Endothelial cell of umbilical vein (primary cell): ENCODE measurements around the gene PLSCR1. TPM values are rescaled to one million over a fixed set of nuclear protein-coding genes. Genes with fewer than 3 reads are reported as not detected.

Experiments
- BruUV-seq: library from RNA; stranded (reverse); fragments of 400-500 nt; replicated peaks from 2 replicates; lab custom pipeline; 2021; lab: Mats Ljungman, UMichigan
- CTCF ChIA-PET: fragments of 300-600, 350-600 bp; sonication (Branson Sonifier 250); formaldehyde crosslinking; loops from one replicate; lab custom pipeline; 2021; ENCODE audit warnings: antibody characterized with exemption, inconsistent platforms; lab: Charles Lee
- POLR2A ChIA-PET: fragments of 300-600, 350-600 bp; sonication (Branson Sonifier 250); formaldehyde crosslinking; loops from one replicate; lab custom pipeline; 2021; ENCODE audit warnings: antibody characterized with exemption, inconsistent platforms; lab: Charles Lee
- DNase-seq: peaks from one replicate; pipeline ENCODE4 v3.0.0-alpha.2; 2011; ENCODE audit warnings: low read depth, low spot score
- FAIRE-seq: peaks from 2 replicates; lab custom pipeline; 2011; peaks lifted over from hg19 to GRCh38; lab: Jason Lieb, UNC
- H2AFZ ChIP-seq: 2 replicates; pipeline ENCODE4 v1.6.0; 2012; ENCODE audit warnings: low read depth, low read length, control low read depth, inconsistent platforms
- H3K27ac ChIP-seq: 2 replicates; pipeline ENCODE4 v1.5.1; 2011; ENCODE audit warnings: low read depth, mild to moderate bottlenecking, control low read depth, low read length, moderate library complexity; ENCODE audit not compliant: insufficient read depth
- H3K27me3 ChIP-seq, 2 experiments: 2 replicates each; pipeline versions ENCODE4 v1.6.0 to v1.6.1; 2011; ENCODE audit warnings: low read length in 2 of 2, mixed read lengths in 1 of 2; ENCODE audit not compliant: control insufficient read depth in 2 of 2, insufficient read depth in 2 of 2
- H3K36me3 ChIP-seq, 2 experiments: 2 replicates in 1 of 2; 3 replicates in 1 of 2; pipeline ENCODE4 v1.5.1; 2011; ENCODE audit warnings: low read length in 2 of 2, mild to moderate bottlenecking in 1 of 2, moderate library complexity in 1 of 2; ENCODE audit not compliant: control insufficient read depth in 2 of 2, insufficient read depth in 2 of 2; ENCODE audit errors: extremely low read depth in 1 of 2
- H3K4me1 ChIP-seq: 3 replicates; pipeline ENCODE4 v1.5.1; 2011; ENCODE audit warnings: mild to moderate bottlenecking, low read length; ENCODE audit not compliant: control insufficient read depth, insufficient read depth; ENCODE audit errors: extremely low read depth
- H3K4me2 ChIP-seq: 2 replicates; pipeline ENCODE4 v1.6.1; 2011; ENCODE audit warnings: low read length, control low read depth, mixed read lengths; ENCODE audit not compliant: insufficient read depth
- H3K4me3 ChIP-seq, 3 experiments: fragments of 200-600 bp in 1 of 3; sonication (generic), shearing (Covaris generic) in 1 of 3; replicated peaks in 1 of 3; 2 replicates each; pipeline ENCODE4 v1.5.1; 2011 to 2016; ENCODE audit warnings: control low read depth in 3 of 3, low read length in 3 of 3, mild to moderate bottlenecking in 2 of 3, inconsistent platforms in 1 of 3, low read depth in 1 of 3, moderate library complexity in 1 of 3; ENCODE audit not compliant: insufficient read depth in 1 of 3
- H3K79me2 ChIP-seq: 2 replicates; pipeline ENCODE4 v1.6.0; 2012; ENCODE audit warnings: low read length, inconsistent platforms; ENCODE audit not compliant: control insufficient read depth, insufficient read depth
- H3K9ac ChIP-seq: replicated peaks from 2 replicates; pipeline ENCODE3; 2011; ENCODE audit warnings: low read length, control low read depth; ENCODE audit not compliant: insufficient read depth; ENCODE audit errors: extremely low read depth
- H3K9me1 ChIP-seq: replicated peaks from 3 replicates; pipeline ENCODE4 v1.6.0; 2011; ENCODE audit warnings: mild to moderate bottlenecking, low read length; ENCODE audit not compliant: control insufficient read depth, insufficient read depth; ENCODE audit errors: extremely low read depth
- H3K9me3 ChIP-seq: replicated peaks from 2 replicates; pipeline ENCODE4 v1.5.1; 2012; ENCODE audit warnings: low read length, inconsistent platforms; ENCODE audit not compliant: control insufficient read depth, insufficient read depth
- H4K20me1 ChIP-seq: replicated peaks from 2 replicates; pipeline ENCODE3; 2011; ENCODE audit warnings: mild to moderate bottlenecking, low read length; ENCODE audit not compliant: control insufficient read depth, insufficient read depth; ENCODE audit errors: extremely low read depth
- GATA2 ChIP-seq: IDR thresholded peaks from 2 replicates; pipeline ENCODE4 v1.7.0; 2011; ENCODE audit warnings: low read depth, mild to moderate bottlenecking, moderate library complexity, mixed read lengths, low read length; ENCODE audit not compliant: insufficient read length, insufficient read depth
- JUN ChIP-seq: IDR thresholded peaks from 2 replicates; pipeline ENCODE4 v1.6.1; 2011; ENCODE audit warnings: borderline replicate concordance, low read depth; ENCODE audit not compliant: insufficient read length, insufficient read depth
- MYC ChIP-seq: IDR thresholded peaks from one replicate; pipeline ENCODE4 v1.6.1; 2011; ENCODE audit warnings: mild to moderate bottlenecking, low read depth, low read length
- dilution Hi-C: fragments of 300-500 bp; cut with MboI; formaldehyde crosslinking; loops from one replicate; pipeline ENCODE4 v1.15.0; 2019; ENCODE audit warnings: low sequenced_read_pairs; ENCODE audit not compliant: extremely low pct_ligation_motif_present
- intact Hi-C: fragments of 100-400 bp; cut with micrococcal nuclease; formaldehyde crosslinking; loops from one replicate; pipeline ENCODE4 v1.10.0; 2022
- polyA plus RNA-seq, 4 experiments: library from polyadenylated mRNA; depleted of rRNA in 3 of 4; stranded (reverse) in 3 of 4; unstranded in 1 of 4; fragments of >200 nt; gene quantifications; 2 replicates each; pipeline versions ENCODE4 v1.2.1 to v1.2.3, GENCODE V29; 2011 to 2012; ENCODE audit warnings: missing spikeins in 1 of 4
- total RNA-seq: library from RNA; stranded (reverse); gene quantifications from 2 replicates; pipeline ENCODE4 v1.2.3, GENCODE V29; 2021
- TF ChIP-seq, protein P1 (sequence below), 2 donors: IDR thresholded peaks; 1 replicate in 1 of 2; 2 replicates in 1 of 2; pipeline ENCODE4 v1.5.1; 2011; ENCODE audit warnings: low read length in 2 of 2, mild to moderate bottlenecking in 2 of 2, moderate library complexity in 2 of 2, control low read depth in 1 of 2, inconsistent platforms in 1 of 2, low read depth in 1 of 2; ENCODE audit not compliant: insufficient read depth in 1 of 2; ENCODE audit errors: extremely low read depth in 1 of 2
- TF ChIP-seq, protein P2 (sequence below): IDR thresholded peaks from 2 replicates; pipeline ENCODE4 v1.6.1; 2011; ENCODE audit not compliant: insufficient read depth, insufficient read length

The PLSCR1 gene
- total and polyA plus RNA-seq, 2 donors (not counting 3 experiments of a cell fraction or from before 2014, with no cell fraction given) = 53.2 to 78.7 TPM

DNA sequence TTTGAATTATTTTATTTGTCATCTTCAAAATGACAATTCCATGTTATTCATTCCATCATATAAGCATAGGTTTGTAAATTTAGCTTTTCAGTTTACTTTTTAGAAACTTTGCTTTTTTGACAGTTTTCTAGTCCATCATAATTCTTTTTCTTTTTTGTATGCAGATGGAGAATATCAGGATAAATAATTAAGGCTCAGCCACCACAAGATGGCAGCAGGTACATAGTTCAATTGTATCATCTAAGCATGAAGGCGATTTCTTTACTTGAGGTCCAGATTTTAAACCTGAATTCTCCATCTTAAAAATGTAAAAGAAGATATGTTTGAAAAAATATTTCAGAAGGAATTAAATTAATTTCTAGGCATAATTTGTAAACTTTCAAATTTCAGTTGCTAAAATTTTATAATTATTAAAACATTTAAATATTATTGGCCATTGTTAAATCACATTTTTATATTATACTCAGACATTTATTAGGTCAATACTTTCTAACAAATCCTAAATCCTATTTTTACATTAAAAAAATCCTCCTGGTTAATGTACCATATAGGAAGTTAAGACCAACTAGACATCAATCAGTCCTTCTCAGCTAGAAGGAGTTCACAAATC, 45.6 kb upstream of the PLSCR1 start:
- no peak overlapping the region for H2AFZ ChIP-seq
- no peaks in the 10 kb centered on the region for H3K9me3 ChIP-seq
- no peaks in the 10 kb centered on the region for H3K4me1 ChIP-seq
- H4K20me1 ChIP-seq = no peaks in the 10 kb centered on the region
- H3K36me3 ChIP-seq = no peaks in the 10 kb centered on the region
- no peaks in the 10 kb centered on the region for H3K79me2 ChIP-seq
- no peak overlapping the region for H3K4me3 ChIP-seq
- no peak overlapping the region for H3K27ac ChIP-seq
- H3K4me2 ChIP-seq = no peak overlapping the region
- peak; percentile 70 for FAIRE-seq
- intact Hi-C loops (loop anchor here (1.0 to 5.0 kb wide), 4 partner anchors 51 to 603 kb away; no protein-coding TSS in a partner anchor), dilution Hi-C loops (no loop called here)
- no peaks in the 10 kb centered on the region for H3K27me3 ChIP-seq
- ChIA-PET POLR2A (no interaction called here), CTCF (interaction anchor here (0.8 to 7.2 kb wide), 19 partner anchors 9 to 345 kb away, joined by 3 to 122 read pairs (median 4); partner anchors contain the start of gene PLSCR5)
- BruUV-seq = no TSS peak
- H3K9ac ChIP-seq = no peak overlapping the region
- TF ChIP-seq JUN = no peak
- TF ChIP-seq MYC = no peak
- TF ChIP-seq GATA2 = no peak
- TF ChIP-seq, protein P1, sequence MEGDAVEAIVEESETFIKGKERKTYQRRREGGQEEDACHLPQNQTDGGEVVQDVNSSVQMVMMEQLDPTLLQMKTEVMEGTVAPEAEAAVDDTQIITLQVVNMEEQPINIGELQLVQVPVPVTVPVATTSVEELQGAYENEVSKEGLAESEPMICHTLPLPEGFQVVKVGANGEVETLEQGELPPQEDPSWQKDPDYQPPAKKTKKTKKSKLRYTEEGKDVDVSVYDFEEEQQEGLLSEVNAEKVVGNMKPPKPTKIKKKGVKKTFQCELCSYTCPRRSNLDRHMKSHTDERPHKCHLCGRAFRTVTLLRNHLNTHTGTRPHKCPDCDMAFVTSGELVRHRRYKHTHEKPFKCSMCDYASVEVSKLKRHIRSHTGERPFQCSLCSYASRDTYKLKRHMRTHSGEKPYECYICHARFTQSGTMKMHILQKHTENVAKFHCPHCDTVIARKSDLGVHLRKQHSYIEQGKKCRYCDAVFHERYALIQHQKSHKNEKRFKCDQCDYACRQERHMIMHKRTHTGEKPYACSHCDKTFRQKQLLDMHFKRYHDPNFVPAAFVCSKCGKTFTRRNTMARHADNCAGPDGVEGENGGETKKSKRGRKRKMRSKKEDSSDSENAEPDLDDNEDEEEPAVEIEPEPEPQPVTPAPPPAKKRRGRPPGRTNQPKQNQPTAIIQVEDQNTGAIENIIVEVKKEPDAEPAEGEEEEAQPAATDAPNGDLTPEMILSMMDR (IDR thresholded peaks at IDR 0.05; ENCODE audit: extremely low read depth in 1 of 2, insufficient read depth in 1 of 2, low read depth in 1 of 2, low read length in 2 of 2) = peak; percentile 23 to 26
- TF ChIP-seq, protein P2, sequence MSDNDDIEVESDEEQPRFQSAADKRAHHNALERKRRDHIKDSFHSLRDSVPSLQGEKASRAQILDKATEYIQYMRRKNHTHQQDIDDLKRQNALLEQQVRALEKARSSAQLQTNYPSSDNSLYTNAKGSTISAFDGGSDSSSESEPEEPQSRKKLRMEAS = no peak
- no peaks in the 10 kb centered on the region for H3K9me1 ChIP-seq
- peak; percentile 67 for DNase-seq
